ENCODE results near the gene SLC7A7. TPM values are rescaled to one million over a fixed set of nuclear protein-coding genes. Genes with fewer than 3 reads are reported as not detected.
"Not testable (repeated sequence)": the region's sequence is repeated elsewhere in the genome, so short reads cannot be mapped to it uniquely, and the experiment has no call there.

The SLC7A7 gene
- total RNA-seq, 1 experiment from 2014 or later: 5.7 TPM

- peak; percentile 65 for DNase-seq
- no peaks in the 10 kb centered on the region for H3K27me3 ChIP-seq (ENCODE audit: control insufficient read depth, insufficient read depth, low read length)
- no peak overlapping the region for H3K4me3 ChIP-seq (ENCODE audit: insufficient read depth, low read depth, low read length)
- no peaks in the 10 kb centered on the region for H3K36me3 ChIP-seq (replicated peaks; ENCODE audit: control insufficient read depth, insufficient read depth, low read length)
Observed at GRCh38 chr14:22797017-22797917, 18.0 kb downstream of the SLC7A7 start.

- Histone ChIP-seq H3K36me3 (replicated peaks; ENCODE audit: control insufficient read depth, insufficient read depth, low read length) (no peaks in the 10 kb centered on the region), H3K27me3 (ENCODE audit: control insufficient read depth, insufficient read depth, low read length) (no peaks in the 10 kb centered on the region), H3K4me3 (ENCODE audit: insufficient read depth, low read depth, low read length) (no peak overlapping the region)
- no peak for DNase-seq
Observed at GRCh38 chr14:22796087-22796707, 19.0 kb downstream of the SLC7A7 start.

- H3K36me3 ChIP-seq (replicated peaks; ENCODE audit: control insufficient read depth, insufficient read depth, low read length): no peaks in the 10 kb centered on the region
- H3K4me3 ChIP-seq (ENCODE audit: insufficient read depth, low read depth, low read length): no peak overlapping the region
- H3K27me3 ChIP-seq (ENCODE audit: control insufficient read depth, insufficient read depth, low read length): no peaks in the 10 kb centered on the region
- no peak for DNase-seq
Observed at GRCh38 chr14:22794551-22794951, 20.7 kb downstream of the SLC7A7 start.

GRCh38 chr14:22793976-22794375 is 21.3 kb downstream of the SLC7A7 start:
- H3K4me3 ChIP-seq (ENCODE audit: insufficient read depth, low read depth, low read length): no peak overlapping the region
- H3K27me3 ChIP-seq (ENCODE audit: control insufficient read depth, insufficient read depth, low read length): no peaks in the 10 kb centered on the region
- no peak for DNase-seq
- no peaks in the 10 kb centered on the region for H3K36me3 ChIP-seq (replicated peaks; ENCODE audit: control insufficient read depth, insufficient read depth, low read length)

GRCh38 chr14:22793550-22793949 is 21.7 kb downstream of the SLC7A7 start:
- H3K4me3 ChIP-seq (ENCODE audit: insufficient read depth, low read depth, low read length); DNase-seq; H3K27me3 ChIP-seq (ENCODE audit: control insufficient read depth, insufficient read depth, low read length); H3K36me3 ChIP-seq (replicated peaks; ENCODE audit: control insufficient read depth, insufficient read depth, low read length): not testable (repeated sequence)

- DNase-seq: no peak
- Histone ChIP-seq H3K36me3 (replicated peaks; ENCODE audit: control insufficient read depth, insufficient read depth, low read length) (no peaks in the 10 kb centered on the region), H3K27me3 (ENCODE audit: control insufficient read depth, insufficient read depth, low read length) (no peaks in the 10 kb centered on the region), H3K4me3 (ENCODE audit: insufficient read depth, low read depth, low read length) (no peak overlapping the region)
Observed at GRCh38 chr14:22792158-22792557, 23.1 kb downstream of the SLC7A7 start.

- no peaks in the 10 kb centered on the region for H3K36me3 ChIP-seq (replicated peaks; ENCODE audit: control insufficient read depth, insufficient read depth, low read length)
- no peak for DNase-seq
- no peak overlapping the region for H3K4me3 ChIP-seq (ENCODE audit: insufficient read depth, low read depth, low read length)
- H3K27me3 ChIP-seq (ENCODE audit: control insufficient read depth, insufficient read depth, low read length): no peaks in the 10 kb centered on the region
Observed at GRCh38 chr14:22791301-22791700, 23.9 kb downstream of the SLC7A7 start.

GRCh38 chr14:22786685-22787084 is 28.6 kb downstream of the SLC7A7 start:
- DNase-seq: no peak
- no peaks in the 10 kb centered on the region for H3K27me3 ChIP-seq (ENCODE audit: control insufficient read depth, insufficient read depth, low read length)
- no peak overlapping the region for H3K4me3 ChIP-seq (ENCODE audit: insufficient read depth, low read depth, low read length)
- no peaks in the 10 kb centered on the region for H3K36me3 ChIP-seq (replicated peaks; ENCODE audit: control insufficient read depth, insufficient read depth, low read length)

- Histone ChIP-seq H3K4me3 (ENCODE audit: insufficient read depth, low read depth, low read length) (no peak overlapping the region), H3K27me3 (ENCODE audit: control insufficient read depth, insufficient read depth, low read length) (no peaks in the 10 kb centered on the region), H3K36me3 (replicated peaks; ENCODE audit: control insufficient read depth, insufficient read depth, low read length) (no peaks in the 10 kb centered on the region)
- no peak for DNase-seq
Observed at GRCh38 chr14:22781301-22781991, 33.8 kb downstream of the SLC7A7 start.

GRCh38 chr14:22780941-22781300 is 34.3 kb downstream of the SLC7A7 start:
- DNase-seq: no peak
- Histone ChIP-seq H3K27me3 (ENCODE audit: control insufficient read depth, insufficient read depth, low read length) (no peaks in the 10 kb centered on the region), H3K4me3 (ENCODE audit: insufficient read depth, low read depth, low read length) (no peak overlapping the region), H3K36me3 (replicated peaks; ENCODE audit: control insufficient read depth, insufficient read depth, low read length) (no peaks in the 10 kb centered on the region)

GRCh38 chr14:22780105-22780679 is 35.0 kb downstream of the SLC7A7 start:
- Histone ChIP-seq H3K27me3 (ENCODE audit: control insufficient read depth, insufficient read depth, low read length) (no peaks in the 10 kb centered on the region), H3K4me3 (ENCODE audit: insufficient read depth, low read depth, low read length) (no peak overlapping the region), H3K36me3 (replicated peaks; ENCODE audit: control insufficient read depth, insufficient read depth, low read length) (no peaks in the 10 kb centered on the region)
- DNase-seq: peak; percentile 4

- Histone ChIP-seq H3K36me3 (replicated peaks; ENCODE audit: control insufficient read depth, insufficient read depth, low read length) (no peaks in the 10 kb centered on the region), H3K27me3 (ENCODE audit: control insufficient read depth, insufficient read depth, low read length) (no peaks in the 10 kb centered on the region), H3K4me3 (ENCODE audit: insufficient read depth, low read depth, low read length) (no peak overlapping the region)
- DNase-seq: peak; percentile 1
Observed at GRCh38 chr14:22778084-22778483, 37.2 kb downstream of the SLC7A7 start.

- H3K27me3 ChIP-seq (ENCODE audit: control insufficient read depth, insufficient read depth, low read length); H3K36me3 ChIP-seq (replicated peaks; ENCODE audit: control insufficient read depth, insufficient read depth, low read length); DNase-seq; H3K4me3 ChIP-seq (ENCODE audit: insufficient read depth, low read depth, low read length): not testable (repeated sequence)
Observed at GRCh38 chr14:22776849-22777248, 38.4 kb downstream of the SLC7A7 start.

- no peak for DNase-seq
- Histone ChIP-seq H3K36me3 (replicated peaks; ENCODE audit: control insufficient read depth, insufficient read depth, low read length) (peaks cover 2% of the 10 kb centered on the region), H3K4me3 (ENCODE audit: insufficient read depth, low read depth, low read length) (no peak overlapping the region), H3K27me3 (ENCODE audit: control insufficient read depth, insufficient read depth, low read length) (no peaks in the 10 kb centered on the region)
Observed at GRCh38 chr14:22776215-22776614, 39.0 kb downstream of the SLC7A7 start.

All from H7 (cell line).